ENCODE measurements around the gene NPIPA8.
"Not testable (repeated sequence)": the region's sequence is repeated elsewhere in the genome, so short reads cannot be mapped to it uniquely, and the experiment has no call there.

GRCh38 chr16:18306066-18306465, 30.5 kb downstream of the NPIPA8 start:
- not testable (repeated sequence) for TF ChIP-seq CTCF, POLR2A (IDR thresholded peaks at IDR 0.05)
